Measurements from ENCODE around the gene ACBD4. TPM values are rescaled to one million over a fixed set of nuclear protein-coding genes. Genes with fewer than 3 reads are reported as not detected.

The ACBD4 gene
- total RNA-seq, 2 experiments from 2014 or later, result 24.8 to 26.3 TPM

GRCh38 chr17:45135978-45136791 lies 698 bp downstream of the ACBD4 start:
- H3K4me1 Mint-ChIP-seq (ENCODE audit: low read depth), result peaks cover 29% of the 10 kb centered on the region
- ATAC-seq (ENCODE audit: poor library complexity), result no peak

GRCh38 chr17:45136846-45137560 lies 1.5 kb downstream of the ACBD4 start:
- no peaks in the 10 kb centered on the region for H3K9me3 ChIP-seq (ENCODE audit: control insufficient read depth in 1 of 2, insufficient read depth in 1 of 2, low read length in 2 of 2)
- H3K27ac Mint-ChIP-seq, result no peak overlapping the region
- ATAC-seq (ENCODE audit: poor library complexity) (no peak), DNase-seq (peak in 1 of 14 experiments; percentile 26)
- no peak overlapping the region for H3K4me3 ChIP-seq (ENCODE audit: low read length)
- peaks cover 35% of the 10 kb centered on the region for H3K4me1 ChIP-seq (ENCODE audit: insufficient read depth, low read length)
- intact Hi-C loops (cut with DNase I, micrococcal nuclease), result no loop called here
- peaks cover 34% of the 10 kb centered on the region for H3K4me1 Mint-ChIP-seq (ENCODE audit: low read depth)
- no peaks in the 10 kb centered on the region for H3K27me3 Mint-ChIP-seq
- ChIA-PET POLR2A (interaction anchor here (2.3 to 7.7 kb wide), 2 partner anchors 8 to 13 kb away, joined by 21 to 192 read pairs; partner anchors contain the start of gene HEXIM1), CTCF (interaction anchor here (1.5 to 3.8 kb wide), 4 partner anchors 13 to 111 kb away, joined by 5 to 168 read pairs (median 46); partner anchors contain the start of gene HEXIM1)
- H3K9me3 Mint-ChIP-seq, result no peaks in the 10 kb centered on the region
- H3K27me3 ChIP-seq (ENCODE audit: control insufficient read depth in 1 of 2, insufficient read depth in 2 of 2, low read length in 2 of 2), result no peaks in the 10 kb centered on the region
- peaks cover 11% of the 10 kb centered on the region for H3K36me3 ChIP-seq (ENCODE audit: insufficient read depth, low read length)
- TF ChIP-seq CTCF (IDR thresholded peaks at IDR 0.05), result no peak
- H3K27ac ChIP-seq (ENCODE audit: low read depth in 1 of 2, low read length in 2 of 2), result no peak overlapping the region
- peak overlapping the region; percentile 94 for H3K4me3 Mint-ChIP-seq
- H3K36me3 Mint-ChIP-seq (ENCODE audit: low read depth), result peaks cover 6% of the 10 kb centered on the region

More at GRCh38 chr17:45135978-45136791, 698 bp downstream of the ACBD4 start:
- peak overlapping the region; percentile 43 to 58 for H3K27ac ChIP-seq (ENCODE audit: low read depth in 1 of 2, low read length in 2 of 2)
- peak overlapping the region; percentile 94 for H3K4me3 Mint-ChIP-seq
- TF ChIP-seq CTCF (IDR thresholded peaks at IDR 0.05), result no peak
- no peaks in the 10 kb centered on the region for H3K9me3 ChIP-seq (ENCODE audit: control insufficient read depth in 1 of 2, insufficient read depth in 1 of 2, low read length in 2 of 2)
- intact Hi-C loops (cut with DNase I, micrococcal nuclease), result loop anchor here (1.0 to 2.0 kb wide), 6 partner anchors 12 to 249 kb away; partner anchors contain the start of genes HEXIM1 (in 2 of the 2) and HEXIM2 (in 1 of the 2)
- H3K27me3 ChIP-seq (ENCODE audit: control insufficient read depth in 1 of 2, insufficient read depth in 2 of 2, low read length in 2 of 2), result no peaks in the 10 kb centered on the region
- peaks cover 11% of the 10 kb centered on the region for H3K36me3 ChIP-seq (ENCODE audit: insufficient read depth, low read length)
- peaks cover 38% of the 10 kb centered on the region for H3K4me1 ChIP-seq (ENCODE audit: insufficient read depth, low read length)
- peak overlapping the region; percentile 87 for H3K4me3 ChIP-seq (ENCODE audit: low read length)
- POLR2A ChIA-PET, result interaction anchor here (0.6 to 7.7 kb wide), 15 partner anchors 9 to 181 kb away, joined by 3 to 192 read pairs (median 5); partner anchors contain the start of genes HEXIM1, HEXIM2, MAP3K14 and NMT1
- peak in 2 of 14 experiments; percentile 22 to 33 for DNase-seq
- CTCF ChIA-PET, result interaction anchor here (0.6 to 3.8 kb wide), 42 partner anchors 8 to 274 kb away, joined by 3 to 168 read pairs (median 7); partner anchors contain the start of genes HEXIM1, HEXIM2, MAP3K14 and NMT1
- H3K9me3 Mint-ChIP-seq, result no peaks in the 10 kb centered on the region
- peak overlapping the region; percentile 85 for H3K27ac Mint-ChIP-seq
- peaks cover 6% of the 10 kb centered on the region for H3K36me3 Mint-ChIP-seq (ENCODE audit: low read depth)
- no peaks in the 10 kb centered on the region for H3K27me3 Mint-ChIP-seq

GRCh38 chr17:45137561-45138305 lies 2.2 kb downstream of the ACBD4 start:
- Histone ChIP-seq H3K27me3 (ENCODE audit: control insufficient read depth in 1 of 2, insufficient read depth in 2 of 2, low read length in 2 of 2) (no peaks in the 10 kb centered on the region), H3K36me3 (ENCODE audit: insufficient read depth, low read length) (peaks cover 11% of the 10 kb centered on the region), H3K27ac (ENCODE audit: low read depth in 1 of 2, low read length in 2 of 2) (no peak overlapping the region), H3K9me3 (ENCODE audit: control insufficient read depth in 1 of 2, insufficient read depth in 1 of 2, low read length in 2 of 2) (no peaks in the 10 kb centered on the region), H3K4me1 (ENCODE audit: insufficient read depth, low read length) (peaks cover 32% of the 10 kb centered on the region), H3K4me3 (ENCODE audit: low read length) (no peak overlapping the region)
- TF ChIP-seq CTCF (IDR thresholded peaks at IDR 0.05), result no peak
- H3K27ac Mint-ChIP-seq, result no peak overlapping the region
- ATAC-seq (ENCODE audit: poor library complexity) (no peak), DNase-seq (no peak)
- H3K36me3 Mint-ChIP-seq (ENCODE audit: low read depth), result peaks cover 6% of the 10 kb centered on the region
- no peaks in the 10 kb centered on the region for H3K9me3 Mint-ChIP-seq
- CTCF ChIA-PET, result interaction anchor here (1.5 kb wide), 1 partner anchor 60 kb away, joined by 5 read pairs; no protein-coding TSS in a partner anchor
- intact Hi-C loops (cut with DNase I, micrococcal nuclease), result no loop called here
- H3K27me3 Mint-ChIP-seq, result no peaks in the 10 kb centered on the region
- peaks cover 34% of the 10 kb centered on the region for H3K4me1 Mint-ChIP-seq (ENCODE audit: low read depth)
- POLR2A ChIA-PET, result interaction anchor here (7.7 kb wide), 1 partner anchor 12 kb away, joined by 192 read pairs; the partner anchor contains the start of gene HEXIM1
- H3K4me3 Mint-ChIP-seq, result peak overlapping the region; percentile 25

Measured in CD4-positive, alpha-beta T cell (primary cell).